ENCODE results near the gene ANXA5.
"Not testable (repeated sequence)": the region's sequence is repeated elsewhere in the genome, so short reads cannot be mapped to it uniquely, and the experiment has no call there.

Gene ANXA5

GRCh38 chr4:121729753-121730152, 33.0 kb upstream of the ANXA5 start:
- not testable (repeated sequence) for H3K4me1 ChIP-seq (ENCODE audit: control insufficient read depth, insufficient read depth, low read length); H3K9me3 ChIP-seq (ENCODE audit: control insufficient read depth in 2 of 2, low read length in 2 of 2); H3K4me3 ChIP-seq (ENCODE audit: low read length in 2 of 2); H3K27ac ChIP-seq (ENCODE audit: low read length); H3K9ac ChIP-seq (ENCODE audit: low read length in 2 of 2); H3K27me3 ChIP-seq (ENCODE audit: control insufficient read depth in 1 of 2, insufficient read depth in 2 of 2, low read length in 2 of 2); H3K36me3 ChIP-seq (ENCODE audit: control insufficient read depth in 2 of 2, insufficient read depth in 2 of 2, low read length in 2 of 2)

GRCh38 chr4:121728798-121729226, 32.0 kb upstream of the ANXA5 start:
- H3K27me3 ChIP-seq (ENCODE audit: control insufficient read depth in 1 of 2, insufficient read depth in 2 of 2, low read length in 2 of 2), result peaks cover 0 to 2% of the 10 kb centered on the region in 2 donors
- H3K36me3 ChIP-seq (ENCODE audit: control insufficient read depth in 2 of 2, insufficient read depth in 2 of 2, low read length in 2 of 2), result no peaks in the 10 kb centered on the region
- no peaks in the 10 kb centered on the region for H3K9me3 ChIP-seq (ENCODE audit: control insufficient read depth in 2 of 2, low read length in 2 of 2)
- H3K4me3 ChIP-seq (ENCODE audit: low read length in 2 of 2), result no peak overlapping the region
- no peak overlapping the region for H3K27ac ChIP-seq (ENCODE audit: low read length)
- H3K4me1 ChIP-seq (ENCODE audit: control insufficient read depth, insufficient read depth, low read length), result no peaks in the 10 kb centered on the region
- H3K9ac ChIP-seq (ENCODE audit: low read length in 2 of 2), result no peak overlapping the region

- Histone ChIP-seq H3K9ac (ENCODE audit: low read length in 2 of 2) (no peak overlapping the region), H3K4me1 (ENCODE audit: control insufficient read depth, insufficient read depth, low read length) (no peaks in the 10 kb centered on the region), H3K27ac (ENCODE audit: low read length) (no peak overlapping the region), H3K36me3 (ENCODE audit: control insufficient read depth in 2 of 2, insufficient read depth in 2 of 2, low read length in 2 of 2) (no peaks in the 10 kb centered on the region), H3K4me3 (ENCODE audit: low read length in 2 of 2) (no peak overlapping the region), H3K9me3 (ENCODE audit: control insufficient read depth in 2 of 2, low read length in 2 of 2) (no peaks in the 10 kb centered on the region), H3K27me3 (ENCODE audit: control insufficient read depth in 1 of 2, insufficient read depth in 2 of 2, low read length in 2 of 2) (peaks cover 0 to 2% of the 10 kb centered on the region in 2 donors)
Measured at GRCh38 chr4:121728066-121728465, 31.3 kb upstream of the ANXA5 start.

- H3K36me3 ChIP-seq (ENCODE audit: control insufficient read depth in 2 of 2, insufficient read depth in 2 of 2, low read length in 2 of 2), result no peaks in the 10 kb centered on the region
Measured at GRCh38 chr4:121726642-121727268, 30.0 kb upstream of the ANXA5 start.

GRCh38 chr4:121724671-121725070, 27.9 kb upstream of the ANXA5 start:
- Histone ChIP-seq H3K4me3 (ENCODE audit: low read length in 2 of 2) (no peak overlapping the region), H3K36me3 (ENCODE audit: control insufficient read depth in 2 of 2, insufficient read depth in 2 of 2, low read length in 2 of 2) (no peaks in the 10 kb centered on the region), H3K9me3 (ENCODE audit: control insufficient read depth in 2 of 2, low read length in 2 of 2) (no peaks in the 10 kb centered on the region), H3K27ac (ENCODE audit: low read length) (no peak overlapping the region), H3K9ac (ENCODE audit: low read length in 2 of 2) (no peak overlapping the region), H3K27me3 (ENCODE audit: control insufficient read depth in 1 of 2, insufficient read depth in 2 of 2, low read length in 2 of 2) (no peaks in the 10 kb centered on the region), H3K4me1 (ENCODE audit: control insufficient read depth, insufficient read depth, low read length) (no peaks in the 10 kb centered on the region)

More at GRCh38 chr4:121726642-121727268, 30.0 kb upstream of the ANXA5 start:
- Histone ChIP-seq H3K9me3 (ENCODE audit: control insufficient read depth in 2 of 2, low read length in 2 of 2) (no peaks in the 10 kb centered on the region), H3K4me1 (ENCODE audit: control insufficient read depth, insufficient read depth, low read length) (no peaks in the 10 kb centered on the region), H3K27ac (ENCODE audit: low read length) (no peak overlapping the region), H3K9ac (ENCODE audit: low read length in 2 of 2) (no peak overlapping the region), H3K4me3 (ENCODE audit: low read length in 2 of 2) (no peak overlapping the region), H3K27me3 (ENCODE audit: control insufficient read depth in 1 of 2, insufficient read depth in 2 of 2, low read length in 2 of 2) (no peaks in the 10 kb centered on the region)

GRCh38 chr4:121721700-121722099, 24.9 kb upstream of the ANXA5 start:
- Histone ChIP-seq H3K9ac (ENCODE audit: low read length in 2 of 2) (no peak overlapping the region), H3K4me1 (ENCODE audit: control insufficient read depth, insufficient read depth, low read length) (no peaks in the 10 kb centered on the region), H3K9me3 (ENCODE audit: control insufficient read depth in 2 of 2, low read length in 2 of 2) (no peaks in the 10 kb centered on the region), H3K27me3 (ENCODE audit: control insufficient read depth in 1 of 2, insufficient read depth in 2 of 2, low read length in 2 of 2) (no peaks in the 10 kb centered on the region), H3K27ac (ENCODE audit: low read length) (no peak overlapping the region), H3K36me3 (ENCODE audit: control insufficient read depth in 2 of 2, insufficient read depth in 2 of 2, low read length in 2 of 2) (no peaks in the 10 kb centered on the region), H3K4me3 (ENCODE audit: low read length in 2 of 2) (no peak overlapping the region)

GRCh38 chr4:121720109-121720508, 23.3 kb upstream of the ANXA5 start:
- H3K36me3 ChIP-seq (ENCODE audit: control insufficient read depth in 2 of 2, insufficient read depth in 2 of 2, low read length in 2 of 2), result no peaks in the 10 kb centered on the region
- H3K4me1 ChIP-seq (ENCODE audit: control insufficient read depth, insufficient read depth, low read length), result no peaks in the 10 kb centered on the region
- no peaks in the 10 kb centered on the region for H3K9me3 ChIP-seq (ENCODE audit: control insufficient read depth in 2 of 2, low read length in 2 of 2)
- no peak overlapping the region for H3K9ac ChIP-seq (ENCODE audit: low read length in 2 of 2)
- no peak overlapping the region for H3K27ac ChIP-seq (ENCODE audit: low read length)
- H3K4me3 ChIP-seq (ENCODE audit: low read length in 2 of 2), result no peak overlapping the region
- H3K27me3 ChIP-seq (ENCODE audit: control insufficient read depth in 1 of 2, insufficient read depth in 2 of 2, low read length in 2 of 2), result no peaks in the 10 kb centered on the region

GRCh38 chr4:121717680-121718237, 21.0 kb upstream of the ANXA5 start:
- Histone ChIP-seq H3K4me3 (ENCODE audit: low read length in 2 of 2) (no peak overlapping the region), H3K27ac (ENCODE audit: low read length) (no peak overlapping the region), H3K4me1 (ENCODE audit: control insufficient read depth, insufficient read depth, low read length) (no peaks in the 10 kb centered on the region), H3K9me3 (ENCODE audit: control insufficient read depth in 2 of 2, low read length in 2 of 2) (no peaks in the 10 kb centered on the region), H3K36me3 (ENCODE audit: control insufficient read depth in 2 of 2, insufficient read depth in 2 of 2, low read length in 2 of 2) (no peaks in the 10 kb centered on the region), H3K27me3 (ENCODE audit: control insufficient read depth in 1 of 2, insufficient read depth in 2 of 2, low read length in 2 of 2) (no peaks in the 10 kb centered on the region), H3K9ac (ENCODE audit: low read length in 2 of 2) (no peak overlapping the region)

GRCh38 chr4:121714548-121714947, 17.8 kb upstream of the ANXA5 start:
- Histone ChIP-seq H3K4me3 (ENCODE audit: low read length in 2 of 2) (no peak overlapping the region), H3K27me3 (ENCODE audit: control insufficient read depth in 1 of 2, insufficient read depth in 2 of 2, low read length in 2 of 2) (no peaks in the 10 kb centered on the region), H3K27ac (ENCODE audit: low read length) (no peak overlapping the region), H3K9ac (ENCODE audit: low read length in 2 of 2) (no peak overlapping the region), H3K9me3 (ENCODE audit: control insufficient read depth in 2 of 2, low read length in 2 of 2) (no peaks in the 10 kb centered on the region), H3K36me3 (ENCODE audit: control insufficient read depth in 2 of 2, insufficient read depth in 2 of 2, low read length in 2 of 2) (no peaks in the 10 kb centered on the region), H3K4me1 (ENCODE audit: control insufficient read depth, insufficient read depth, low read length) (no peaks in the 10 kb centered on the region)

GRCh38 chr4:121712783-121713182, 16.0 kb upstream of the ANXA5 start:
- peak overlapping the region; percentile 69 for H3K27ac ChIP-seq (ENCODE audit: low read length)
- no peaks in the 10 kb centered on the region for H3K27me3 ChIP-seq (ENCODE audit: control insufficient read depth in 1 of 2, insufficient read depth in 2 of 2, low read length in 2 of 2)
- H3K4me3 ChIP-seq (ENCODE audit: low read length in 2 of 2), result no peak overlapping the region
- no peaks in the 10 kb centered on the region for H3K4me1 ChIP-seq (ENCODE audit: control insufficient read depth, insufficient read depth, low read length)
- no peaks in the 10 kb centered on the region for H3K36me3 ChIP-seq (ENCODE audit: control insufficient read depth in 2 of 2, insufficient read depth in 2 of 2, low read length in 2 of 2)
- no peak overlapping the region for H3K9ac ChIP-seq (ENCODE audit: low read length in 2 of 2)
- H3K9me3 ChIP-seq (ENCODE audit: control insufficient read depth in 2 of 2, low read length in 2 of 2), result no peaks in the 10 kb centered on the region

- no peaks in the 10 kb centered on the region for H3K27me3 ChIP-seq (ENCODE audit: control insufficient read depth in 1 of 2, insufficient read depth in 2 of 2, low read length in 2 of 2)
- H3K27ac ChIP-seq (ENCODE audit: low read length), result peak overlapping the region; percentile 69
- peak overlapping the region; percentile 66 to 71 for H3K4me3 ChIP-seq (ENCODE audit: low read length in 2 of 2)
- no peaks in the 10 kb centered on the region for H3K36me3 ChIP-seq (ENCODE audit: control insufficient read depth in 2 of 2, insufficient read depth in 2 of 2, low read length in 2 of 2)
- peak overlapping the region; percentile 78 to 84 for H3K9ac ChIP-seq (ENCODE audit: low read length in 2 of 2)
- no peaks in the 10 kb centered on the region for H3K9me3 ChIP-seq (ENCODE audit: control insufficient read depth in 2 of 2, low read length in 2 of 2)
- H3K4me1 ChIP-seq (ENCODE audit: control insufficient read depth, insufficient read depth, low read length), result no peaks in the 10 kb centered on the region
Measured at GRCh38 chr4:121712001-121712651, 15.3 kb upstream of the ANXA5 start.

Data from stomach smooth muscle (tissue), 2 donors.